NCI-H526 (cell line): Measurements from ENCODE around the gene PHPT1.
A peak's percentile ranks its signal among the peaks of the same experiment; 100 is the strongest.
"Not testable (repeated sequence)": the region's sequence is repeated elsewhere in the genome, so short reads cannot be mapped to it uniquely, and the experiment has no call there.

Experiments
- DNase-seq, 2 experiments: peaks; one replicate each; lab custom pipeline; 2025; lab: John Stamatoyannopoulos, UW

The PHPT1 gene

GRCh38 chr9:136837146-136837855 is 11.9 kb upstream of the PHPT1 start:
- no peak for DNase-seq

GRCh38 chr9:136837856-136838277 is 11.3 kb upstream of the PHPT1 start:
- not testable (repeated sequence) for DNase-seq

DNA sequence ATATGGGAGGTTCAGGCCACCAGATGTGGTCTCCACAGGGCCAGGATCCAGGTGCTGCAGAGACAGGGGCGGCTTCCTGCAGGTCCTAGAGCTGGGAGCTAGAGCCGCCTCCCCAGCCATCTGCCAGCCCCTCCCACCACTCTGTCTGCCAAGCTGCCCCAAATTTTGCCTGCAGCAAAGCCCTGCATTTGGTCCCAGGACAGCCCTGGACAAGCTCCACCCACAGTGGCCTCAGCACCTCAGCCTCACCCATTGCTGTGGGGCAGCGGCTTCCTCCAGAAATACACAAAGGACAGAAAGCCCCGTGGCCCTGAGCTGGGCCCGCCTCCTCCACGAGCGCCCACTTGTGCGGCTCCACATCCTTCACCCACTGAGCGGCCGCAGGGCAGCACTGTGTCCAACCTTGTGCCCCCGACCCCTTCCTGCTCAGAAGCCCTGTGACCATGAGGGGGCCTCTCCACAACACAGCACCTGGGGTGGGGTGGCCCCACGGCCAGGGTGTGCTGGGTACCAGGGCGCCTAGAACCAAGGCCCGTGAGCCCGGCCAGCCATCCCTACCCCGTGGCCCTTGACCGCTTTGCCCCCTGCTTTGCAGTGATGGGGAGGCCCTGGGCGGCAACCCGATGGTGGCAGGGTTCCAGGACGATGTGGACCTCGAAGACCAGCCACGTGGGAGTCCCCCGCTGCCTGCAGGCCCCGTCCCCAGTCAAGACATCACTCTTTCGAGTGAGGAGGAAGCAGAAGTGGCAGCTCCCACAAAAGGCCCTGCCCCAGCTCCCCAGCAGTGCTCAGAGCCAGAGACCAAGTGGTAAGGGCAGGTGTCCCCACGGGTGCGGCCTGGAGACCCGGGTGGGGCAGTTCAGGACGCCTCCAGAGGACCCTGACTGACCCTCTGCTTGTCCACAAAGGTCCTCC is 10.6 kb upstream of the PHPT1 start:
- DNase-seq, result no peak

DNA sequence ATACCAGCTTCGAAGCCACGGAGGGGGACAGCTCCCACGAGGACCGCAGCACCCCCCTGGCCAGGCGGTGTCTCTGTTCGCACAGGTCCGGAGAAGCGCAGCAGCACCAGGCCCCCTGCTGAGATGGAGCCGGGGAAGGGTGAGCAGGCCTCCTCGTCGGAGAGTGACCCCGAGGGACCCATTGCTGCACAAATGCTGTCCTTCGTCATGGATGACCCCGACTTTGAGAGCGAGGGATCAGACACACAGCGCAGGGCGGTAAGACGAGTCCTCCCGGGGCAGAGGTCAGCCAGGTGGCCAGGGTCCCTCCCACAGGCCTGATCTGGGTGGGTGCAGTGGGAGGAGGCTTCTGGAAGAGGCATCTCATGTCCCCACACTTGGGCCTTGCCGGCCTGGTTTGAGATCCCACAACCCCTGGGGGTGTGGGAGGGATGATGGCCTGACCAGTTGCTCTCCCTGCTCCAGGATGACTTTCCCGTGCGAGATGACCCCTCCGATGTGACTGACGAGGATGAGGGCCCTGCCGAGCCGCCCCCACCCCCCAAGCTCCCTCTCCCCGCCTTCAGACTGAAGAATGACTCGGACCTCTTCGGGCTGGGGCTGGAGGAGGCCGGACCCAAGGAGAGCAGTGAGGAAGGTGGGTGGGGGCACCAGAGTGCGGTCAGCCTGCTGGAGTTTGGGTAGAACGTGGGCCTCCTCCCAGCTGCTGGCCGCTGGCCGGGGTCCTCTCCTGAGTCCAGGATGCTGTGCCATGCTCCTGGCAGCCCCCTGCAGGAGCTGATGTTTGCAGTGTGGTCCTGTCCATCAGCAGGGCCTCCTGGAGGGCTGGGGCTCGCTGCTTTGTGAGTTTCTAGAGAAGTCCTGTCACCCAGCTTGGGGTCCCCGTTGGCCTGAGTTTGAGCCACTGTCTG is 9.7 kb upstream of the PHPT1 start:
- DNase-seq, result no peak

- no peak for DNase-seq
These were observed 8.9 kb upstream of the PHPT1 start for GRCh38 chr9:136840140-136840876.

- peak; percentile 61 to 82 for DNase-seq
These were observed 8.1 kb upstream of the PHPT1 start for GRCh38 chr9:136840877-136841645.

GRCh38 chr9:136841646-136842379 is 7.4 kb upstream of the PHPT1 start:
- not testable (repeated sequence) for DNase-seq

DNA sequence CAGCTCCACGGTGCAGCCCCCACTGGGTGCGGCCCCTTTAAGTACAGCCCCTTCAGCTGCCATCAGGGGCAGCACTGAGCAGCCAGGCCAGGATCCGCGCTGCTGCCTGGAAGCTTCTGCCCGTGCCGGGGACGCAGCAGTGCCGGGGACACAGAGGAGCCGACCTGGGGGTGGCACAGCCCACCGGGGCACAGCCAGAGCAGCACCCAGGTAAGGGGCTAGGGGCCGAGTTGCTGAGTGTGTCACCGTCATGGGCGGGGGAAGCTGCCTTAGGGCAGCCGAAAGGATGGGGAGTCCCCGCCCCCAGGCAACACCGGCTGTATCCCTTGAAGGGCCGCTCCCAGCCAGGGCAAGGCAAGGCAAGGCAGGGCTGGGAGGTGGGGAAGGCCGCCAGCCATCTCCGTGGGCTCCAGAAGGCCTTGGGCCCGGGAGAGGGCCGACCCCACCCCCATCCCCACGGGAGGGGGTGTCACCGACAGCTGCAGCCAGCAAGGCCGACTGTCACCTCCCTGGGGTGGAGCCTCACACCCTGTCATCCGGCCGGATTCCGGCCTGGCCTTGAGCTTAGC is 6.7 kb upstream of the PHPT1 start, which contains the start of gene AJM1:
Gene AJM1, plus strand, starts transcription at position 99 of the 569 bp plus-strand sequence. CDS start 1,937 bp downstream, outside the sequence.
- peak; percentile 42 to 76 for DNase-seq

DNA sequence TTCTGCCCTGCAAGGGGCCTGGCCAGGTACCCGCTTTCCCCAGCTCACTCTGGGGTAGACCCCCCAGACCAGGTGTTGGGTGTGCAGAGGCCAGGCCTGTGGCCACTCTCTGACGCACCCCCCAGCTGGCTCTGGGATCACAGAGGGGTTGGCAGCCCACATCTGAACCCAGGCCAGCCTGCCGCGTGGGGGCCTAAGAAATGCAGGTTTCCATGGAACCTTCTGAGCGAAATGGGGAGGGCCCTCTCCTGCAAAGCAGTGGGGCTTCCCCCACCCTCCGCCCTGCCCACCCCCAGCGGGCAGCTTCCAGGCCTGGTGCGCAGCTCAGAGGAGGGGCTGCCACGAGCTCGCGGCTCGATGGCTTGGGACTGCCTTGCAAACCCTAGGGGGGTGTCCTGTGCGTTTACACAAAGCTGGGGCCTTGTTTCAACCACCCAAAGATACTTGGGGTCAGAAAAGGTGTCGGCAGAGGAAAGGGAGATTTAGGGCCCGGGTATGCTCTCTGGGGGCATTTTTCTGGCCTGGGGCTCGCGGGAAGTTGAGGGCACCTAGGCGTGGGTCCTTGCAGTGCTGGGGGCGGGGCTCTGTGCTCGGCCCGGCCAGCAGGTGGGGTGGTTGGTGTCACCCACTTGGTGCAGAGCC is 5.9 kb upstream of the PHPT1 start:
- not testable (repeated sequence) for DNase-seq

- peak in 1 of 2 experiments; percentile 63 for DNase-seq
These were observed 5.1 kb upstream of the PHPT1 start for GRCh38 chr9:136843801-136844740.

GRCh38 chr9:136844761-136845464 is 4.3 kb upstream of the PHPT1 start:
- DNase-seq, result peak in 1 of 2 experiments; percentile 39

DNA sequence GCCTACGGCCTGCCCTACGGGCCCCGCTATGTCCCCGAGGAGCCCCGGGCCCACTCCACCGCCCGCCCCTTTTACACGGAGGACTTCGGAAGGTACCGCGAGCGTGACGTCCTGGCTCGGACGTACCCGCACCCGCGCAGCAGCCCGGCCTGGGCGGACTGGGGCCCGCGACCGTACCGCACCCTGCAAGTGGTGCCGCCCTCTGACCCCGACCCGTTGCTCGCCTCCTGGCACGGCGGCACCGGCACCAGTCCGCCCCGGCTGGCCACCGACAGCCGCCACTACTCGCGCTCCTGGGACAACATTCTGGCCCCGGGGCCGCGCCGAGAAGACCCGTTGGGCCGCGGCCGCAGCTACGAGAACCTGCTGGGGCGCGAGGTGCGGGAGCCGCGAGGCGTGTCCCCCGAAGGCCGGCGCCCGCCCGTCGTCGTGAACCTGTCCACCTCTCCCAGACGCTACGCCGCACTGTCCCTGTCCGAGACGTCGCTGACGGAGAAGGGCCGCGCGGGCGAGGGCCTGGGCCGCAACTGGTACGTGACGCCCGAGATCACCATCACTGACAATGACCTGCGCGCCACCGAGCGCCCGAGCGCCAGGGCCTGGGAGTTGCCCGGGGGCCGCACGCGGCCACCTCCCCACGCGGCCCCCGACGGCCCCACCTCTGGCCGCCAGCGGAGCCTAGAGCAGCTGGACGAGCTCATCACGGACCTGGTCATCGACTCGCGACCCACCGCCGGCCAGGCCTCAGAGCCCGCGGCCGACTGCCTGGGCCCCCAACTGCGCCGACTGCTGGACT is 3.5 kb upstream of the PHPT1 start:
- DNase-seq, result no peak

- DNase-seq, result no peak
These were observed 2.7 kb upstream of the PHPT1 start for GRCh38 chr9:136846376-136847087.

DNA sequence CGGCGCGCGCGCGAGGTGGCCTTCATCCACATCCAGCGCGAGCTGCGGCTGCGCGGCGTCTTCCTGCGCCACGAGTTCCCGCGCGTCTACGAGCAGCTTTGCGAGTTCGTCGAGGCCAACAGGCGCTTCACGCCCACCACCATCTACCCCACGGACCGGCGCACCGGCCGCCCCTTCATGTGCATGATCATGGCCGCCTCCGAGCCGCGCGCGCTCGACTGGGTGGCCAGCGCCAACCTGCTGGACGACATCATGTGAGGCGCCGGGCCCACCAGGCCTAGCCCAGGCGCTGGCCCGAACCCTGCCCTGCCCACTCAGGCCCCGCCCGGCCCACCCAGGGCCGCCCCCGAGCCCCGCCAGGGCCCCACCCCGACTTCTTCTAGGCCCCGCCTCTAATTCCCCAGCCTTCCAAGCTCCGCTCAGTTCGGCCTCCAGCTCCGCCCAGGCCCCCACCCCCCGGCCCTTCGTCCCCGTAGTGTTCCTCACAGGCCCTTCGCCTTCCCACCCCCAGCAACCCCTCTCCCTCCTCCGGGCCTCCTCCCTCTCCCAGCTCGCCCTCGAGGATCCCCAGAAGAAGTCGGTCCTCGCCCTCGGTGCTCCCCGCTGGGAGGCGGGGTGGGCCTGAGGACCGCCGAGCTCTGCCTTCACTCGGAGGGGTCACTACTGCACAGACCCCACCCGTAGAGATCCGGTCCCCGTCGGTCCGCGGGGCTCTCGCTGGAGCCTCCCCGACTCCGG is 2.0 kb upstream of the PHPT1 start:
- peak in 1 of 2 experiments; percentile 51 for DNase-seq
